Loucy (cell line): ENCODE results near the gene ANKUB1.

Source experiments
- H2AFZ ChIP-seq: fragments of 200-600 bp; sonication (generic); 2 replicates; pipeline ENCODE4 v1.6.0; 2016; ENCODE audit warnings: antibody characterized with exemption, mild to moderate bottlenecking, low read length, moderate library complexity
- H3F3A ChIP-seq: fragments of 200-600 bp; 2 replicates; pipeline ENCODE4 v1.6.0; 2016; ENCODE audit warnings: antibody characterized with exemption, low read depth, mild to moderate bottlenecking
- H3K27me3 ChIP-seq: fragments of 200-600 bp; sonication (generic); 2 replicates; pipeline ENCODE4 v1.6.1; 2014; ENCODE audit warnings: low read length, mild to moderate bottlenecking; ENCODE audit not compliant: insufficient read depth, poor library complexity, severe bottlenecking
- H3K36me3 ChIP-seq: fragments of 200-600 bp; sonication (generic); 2 replicates; pipeline ENCODE4 v1.6.1; 2016; ENCODE audit warnings: low read length; ENCODE audit not compliant: insufficient read depth
- H3K4me1 ChIP-seq: fragments of 200-600 bp; sonication (generic); 2 replicates; pipeline ENCODE4 v1.5.1; 2014; ENCODE audit warnings: low read length, mild to moderate bottlenecking; ENCODE audit not compliant: insufficient read depth, poor library complexity, severe bottlenecking
- H3K4me2 ChIP-seq: fragments of 200-600 bp; sonication (generic); 2 replicates; pipeline ENCODE4 v1.6.0; 2014; ENCODE audit warnings: antibody characterized with exemption, low read length, low read depth, mild to moderate bottlenecking; ENCODE audit not compliant: poor library complexity, severe bottlenecking
- H3K4me3 ChIP-seq: fragments of 200-600 bp; sonication (generic); 2 replicates; pipeline ENCODE4 v1.5.1; 2014; ENCODE audit warnings: low read length, mild to moderate bottlenecking, mixed read lengths; ENCODE audit not compliant: poor library complexity, severe bottlenecking
- H3K79me2 ChIP-seq: fragments of 200-600 bp; sonication (generic); 2 replicates; pipeline ENCODE4 v1.6.1; 2014; ENCODE audit warnings: low read length; ENCODE audit not compliant: insufficient read depth
- H3K9ac ChIP-seq: fragments of 200-600 bp; sonication (generic); 2 replicates; pipeline ENCODE4 v1.6.0; 2014; ENCODE audit warnings: mild to moderate bottlenecking, low read depth, low read length, moderate library complexity; ENCODE audit not compliant: poor library complexity, severe bottlenecking
- H3K9me2 ChIP-seq: fragments of 200-600 bp; sonication (generic); replicated peaks from 2 replicates; pipeline ENCODE4 v1.6.1; 2016; ENCODE audit warnings: low read depth, low read length, mixed read lengths
- H3K9me3 ChIP-seq: fragments of 200-600 bp; sonication (generic); 2 replicates; pipeline ENCODE4 v1.6.1; 2014; ENCODE audit warnings: mild to moderate bottlenecking, antibody characterized with exemption, low read length, low read depth; ENCODE audit not compliant: insufficient read depth
- H4K20me1 ChIP-seq: fragments of 200-600 bp; sonication (generic); 2 replicates; pipeline ENCODE4 v1.6.0; 2014; ENCODE audit warnings: antibody characterized with exemption, low read length, mild to moderate bottlenecking; ENCODE audit not compliant: insufficient read depth, poor library complexity, severe bottlenecking
- EZH2phosphoT487 ChIP-seq: fragments of 200-600 bp; IDR thresholded peaks from 2 replicates; pipeline ENCODE4 v1.6.1; 2018; ENCODE audit warnings: antibody characterized with exemption, mild to moderate bottlenecking, moderate library complexity, borderline replicate concordance
- TF ChIP-seq, protein P1 (sequence below): fragments of 200-600 bp; sonication (generic); conservative IDR thresholded peaks from 2 replicates; pipeline ENCODE4 v1.5.1; 2014; ENCODE audit warnings: mild to moderate bottlenecking, antibody characterized with exemption, low read length

The ANKUB1 gene

DNA sequence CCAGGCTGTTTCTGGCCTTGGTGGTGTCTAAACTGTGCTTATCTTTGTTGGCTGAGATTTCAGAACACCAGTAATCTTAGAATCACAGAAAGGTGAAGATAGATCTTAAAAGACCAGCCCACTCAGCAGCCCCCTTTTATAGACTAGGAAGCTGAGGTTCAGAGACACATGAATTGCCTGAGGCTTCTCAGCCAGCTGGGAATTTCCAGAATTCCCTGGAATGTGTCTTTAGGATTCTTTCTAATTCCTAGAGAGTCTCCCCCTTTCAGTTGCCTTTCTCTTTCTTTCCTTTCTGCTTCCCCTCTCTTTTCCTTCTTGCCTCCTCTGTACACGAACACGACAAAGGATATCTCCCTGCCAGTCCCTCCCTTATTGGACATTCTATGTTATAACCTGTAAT is 19.5 kb downstream of the ANKUB1 start:
- TF ChIP-seq EZH2phosphoT487: no peak
- TF ChIP-seq, protein P1, sequence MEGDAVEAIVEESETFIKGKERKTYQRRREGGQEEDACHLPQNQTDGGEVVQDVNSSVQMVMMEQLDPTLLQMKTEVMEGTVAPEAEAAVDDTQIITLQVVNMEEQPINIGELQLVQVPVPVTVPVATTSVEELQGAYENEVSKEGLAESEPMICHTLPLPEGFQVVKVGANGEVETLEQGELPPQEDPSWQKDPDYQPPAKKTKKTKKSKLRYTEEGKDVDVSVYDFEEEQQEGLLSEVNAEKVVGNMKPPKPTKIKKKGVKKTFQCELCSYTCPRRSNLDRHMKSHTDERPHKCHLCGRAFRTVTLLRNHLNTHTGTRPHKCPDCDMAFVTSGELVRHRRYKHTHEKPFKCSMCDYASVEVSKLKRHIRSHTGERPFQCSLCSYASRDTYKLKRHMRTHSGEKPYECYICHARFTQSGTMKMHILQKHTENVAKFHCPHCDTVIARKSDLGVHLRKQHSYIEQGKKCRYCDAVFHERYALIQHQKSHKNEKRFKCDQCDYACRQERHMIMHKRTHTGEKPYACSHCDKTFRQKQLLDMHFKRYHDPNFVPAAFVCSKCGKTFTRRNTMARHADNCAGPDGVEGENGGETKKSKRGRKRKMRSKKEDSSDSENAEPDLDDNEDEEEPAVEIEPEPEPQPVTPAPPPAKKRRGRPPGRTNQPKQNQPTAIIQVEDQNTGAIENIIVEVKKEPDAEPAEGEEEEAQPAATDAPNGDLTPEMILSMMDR: no peak
- H3K9ac ChIP-seq: no peak overlapping the region
- H2AFZ ChIP-seq: no peak overlapping the region

DNA sequence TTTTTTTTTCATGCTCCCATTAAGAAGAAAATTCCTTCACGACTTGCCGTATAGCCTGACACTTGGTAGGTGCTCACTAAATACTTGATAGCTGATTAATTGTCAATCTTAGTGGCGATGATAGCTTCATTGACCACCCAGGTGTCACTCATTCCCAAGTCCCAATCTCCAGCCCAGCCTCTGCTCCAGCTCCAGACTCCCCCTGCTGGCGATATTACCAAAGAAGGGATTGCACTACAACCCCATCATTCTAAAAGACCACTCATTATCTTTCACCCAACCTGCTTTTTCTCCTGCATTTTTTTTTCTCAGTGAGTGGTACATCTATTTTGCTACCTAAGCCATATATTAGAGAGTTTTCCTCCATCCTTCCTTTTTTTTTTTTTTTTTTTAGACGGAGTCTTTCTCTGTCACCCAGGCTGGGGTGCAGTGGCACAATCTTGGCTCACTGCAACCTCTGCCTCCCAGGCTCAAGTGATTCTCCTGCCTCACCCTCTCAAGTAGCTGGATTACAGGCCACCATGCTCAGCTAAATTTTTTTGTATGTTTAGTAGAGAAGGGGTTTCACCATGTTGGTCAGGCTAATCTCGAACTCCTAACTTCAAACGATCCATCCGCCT is 20.6 kb downstream of the ANKUB1 start:
- H3K4me2 ChIP-seq: no peak overlapping the region
- no peaks in the 10 kb centered on the region for H3K36me3 ChIP-seq
- no peak for TF ChIP-seq EZH2phosphoT487
- TF ChIP-seq, protein P1: peak; percentile 88
- H2AFZ ChIP-seq: no peak overlapping the region
- no peaks in the 10 kb centered on the region for H3F3A ChIP-seq
- H3K9me2 ChIP-seq: no peaks in the 10 kb centered on the region
- no peaks in the 10 kb centered on the region for H3K79me2 ChIP-seq
- no peak overlapping the region for H3K4me3 ChIP-seq
- H3K9ac ChIP-seq: no peak overlapping the region
- H3K9me3 ChIP-seq: no peaks in the 10 kb centered on the region
- no peaks in the 10 kb centered on the region for H3K27me3 ChIP-seq
- no peaks in the 10 kb centered on the region for H3K4me1 ChIP-seq
- H4K20me1 ChIP-seq: no peaks in the 10 kb centered on the region

More for the DNA sequence above, 19.5 kb downstream of the ANKUB1 start:
- H3K36me3 ChIP-seq: no peaks in the 10 kb centered on the region
- no peaks in the 10 kb centered on the region for H4K20me1 ChIP-seq
- H3F3A ChIP-seq: no peaks in the 10 kb centered on the region
- no peaks in the 10 kb centered on the region for H3K27me3 ChIP-seq
- H3K4me1 ChIP-seq: no peaks in the 10 kb centered on the region
- no peak overlapping the region for H3K4me3 ChIP-seq
- H3K79me2 ChIP-seq: no peaks in the 10 kb centered on the region
- H3K9me3 ChIP-seq: no peaks in the 10 kb centered on the region
- no peak overlapping the region for H3K4me2 ChIP-seq
- no peaks in the 10 kb centered on the region for H3K9me2 ChIP-seq

DNA sequence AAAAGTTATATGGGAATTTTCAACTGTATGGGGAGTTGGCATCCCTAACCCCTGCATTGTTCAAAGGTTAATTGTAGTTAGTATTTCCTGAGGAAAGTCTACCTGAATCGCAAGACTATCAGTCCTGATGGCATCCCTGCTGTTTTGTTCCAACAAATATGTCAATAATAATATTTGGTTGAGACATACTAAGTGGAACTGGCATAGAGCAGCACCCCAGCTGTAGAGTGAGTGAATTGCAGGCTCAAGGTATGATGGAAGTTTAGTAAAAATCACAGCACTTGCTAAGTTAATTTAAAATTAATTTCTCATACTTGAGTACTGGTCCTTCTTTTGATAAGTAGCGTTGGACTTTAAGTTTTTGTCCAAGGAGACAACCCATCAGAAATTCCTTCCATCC is 22.1 kb downstream of the ANKUB1 start:
- Histone ChIP-seq H3K9me3 (no peaks in the 10 kb centered on the region), H3K27me3 (no peaks in the 10 kb centered on the region), H3K4me3 (no peak overlapping the region), H3K36me3 (no peaks in the 10 kb centered on the region), H3K9me2 (no peaks in the 10 kb centered on the region), H4K20me1 (no peaks in the 10 kb centered on the region), H3K79me2 (no peaks in the 10 kb centered on the region), H3F3A (no peaks in the 10 kb centered on the region), H2AFZ (no peak overlapping the region), H3K9ac (no peak overlapping the region), H3K4me2 (no peak overlapping the region), H3K4me1 (no peaks in the 10 kb centered on the region)
- no peak for TF ChIP-seq EZH2phosphoT487
- TF ChIP-seq, protein P1: peak; percentile 33; the same call in 1 of the 2 replicates
